Purkinje cell (primary cell): ENCODE results near the gene RNF148. TPM values are rescaled to one million over a fixed set of nuclear protein-coding genes. Genes with fewer than 3 reads are reported as not detected.

Source experiments
- polyA plus RNA-seq: library from polyadenylated mRNA; unstranded; fragments of >200 nt; fragmentation: Nextera tagmentation; gene quantifications from 2 replicates; pipeline ENCODE4 v1.2.1, GENCODE V29; 2014

Gene RNF148, protein sequence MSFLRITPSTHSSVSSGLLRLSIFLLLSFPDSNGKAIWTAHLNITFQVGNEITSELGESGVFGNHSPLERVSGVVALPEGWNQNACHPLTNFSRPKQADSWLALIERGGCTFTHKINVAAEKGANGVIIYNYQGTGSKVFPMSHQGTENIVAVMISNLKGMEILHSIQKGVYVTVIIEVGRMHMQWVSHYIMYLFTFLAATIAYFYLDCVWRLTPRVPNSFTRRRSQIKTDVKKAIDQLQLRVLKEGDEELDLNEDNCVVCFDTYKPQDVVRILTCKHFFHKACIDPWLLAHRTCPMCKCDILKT
- 0.70 TPM in 1 of 2 replicates, not detected in the other for polyA plus RNA-seq

DNA sequence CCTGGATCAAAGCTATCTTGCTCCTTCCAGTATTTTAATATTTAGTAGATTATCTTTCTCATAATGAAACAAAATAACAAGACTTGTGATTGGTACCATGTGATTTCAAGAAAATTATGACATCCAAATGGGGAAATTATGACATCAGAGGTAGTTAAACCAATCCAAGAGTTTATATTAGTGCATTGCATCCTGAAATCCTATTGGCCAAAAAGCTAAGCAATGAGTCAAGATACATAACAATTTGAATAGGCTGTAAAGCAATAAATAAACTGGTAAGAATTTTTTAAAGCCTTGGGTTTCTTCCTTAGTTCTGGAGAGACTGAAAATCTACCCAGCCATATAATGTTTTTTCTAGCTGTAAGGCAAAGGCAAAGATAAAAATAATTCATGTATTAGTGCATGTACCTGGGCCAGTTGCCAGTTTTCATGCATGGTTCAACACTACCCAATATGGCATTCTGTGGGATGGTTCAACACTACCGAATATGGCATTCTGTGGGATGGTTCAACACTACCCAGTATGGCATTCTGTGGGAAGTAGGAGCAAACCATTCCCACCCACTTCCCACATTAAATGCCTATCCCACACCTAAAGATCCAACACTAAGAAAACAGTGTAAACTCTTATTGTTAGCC is at the start of gene RNF148:
Gene RNF148, minus strand, starts transcription at position 51 of the 639 bp plus-strand sequence. CDS start 172 bp downstream, outside the sequence.

DNA sequence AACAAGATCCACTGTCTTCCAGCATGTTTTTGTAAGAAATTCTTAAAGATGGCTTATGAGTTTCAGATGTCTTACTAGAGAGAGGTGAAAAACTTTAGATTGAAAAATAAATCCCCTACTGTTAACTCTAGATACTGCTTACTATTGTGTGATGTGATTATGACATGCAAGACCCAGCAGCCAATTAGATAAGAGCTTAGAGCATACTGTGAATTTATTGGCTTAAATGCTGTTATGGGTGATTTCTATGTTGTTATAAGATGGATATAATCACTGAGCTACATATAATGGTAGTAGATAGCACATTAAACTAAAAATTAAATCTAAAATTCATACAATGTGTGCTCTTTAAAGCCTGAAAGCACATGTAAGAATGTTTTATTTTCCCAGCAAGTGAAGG is 3.7 kb downstream of the RNF148 start, which contains the start of gene RNF133:
Gene RNF133, minus strand, starts transcription at position 101 of the 400 bp plus-strand sequence. CDS start 199 bp downstream, outside the sequence.

Other genes starting within 250 kb of the RNF148 start
- gene RNF133, start 3.8 kb downstream of the RNF148 start, polyA plus RNA-seq = not detected in 2 replicates
- 17.2 and 23.2 TPM in 2 replicates for gene CADPS2, start 183.5 kb upstream of the RNF148 start, polyA plus RNA-seq